H9 (cell line): Measurements from ENCODE around the gene TMOD3. TPM values are rescaled to one million over a fixed set of nuclear protein-coding genes. Genes with fewer than 3 reads are reported as not detected.

Experiments
- DNase-seq: peaks from one replicate; pipeline ENCODE4 v3.0.0-alpha.2; 2017
- H2AFZ ChIP-seq: one replicate; pipeline ENCODE4 v1.6.1; 2013; ENCODE audit warnings: mild to moderate bottlenecking, low read length, control low read depth, moderate library complexity
- H2AK5ac ChIP-seq: 2 replicates; pipeline ENCODE4 v1.6.1; 2013; ENCODE audit warnings: low read length, control low read depth, mixed read lengths; ENCODE audit not compliant: insufficient read length
- H2BK120ac ChIP-seq: one replicate; pipeline ENCODE4 v1.6.1; 2013; ENCODE audit warnings: low read depth, mild to moderate bottlenecking, low read length, control low read depth, inconsistent platforms; ENCODE audit not compliant: poor library complexity, severe bottlenecking
- H2BK12ac ChIP-seq: 2 replicates; pipeline ENCODE4 v1.6.1; 2013; ENCODE audit warnings: low read length, control low read depth, mixed read lengths, low read depth; ENCODE audit not compliant: insufficient read length
- H2BK15ac ChIP-seq: 2 replicates; pipeline ENCODE4 v1.6.1; 2013; ENCODE audit warnings: low read depth, low read length, control low read depth
- H2BK20ac ChIP-seq: one replicate; pipeline ENCODE4 v1.6.1; 2013; ENCODE audit warnings: low read depth, mild to moderate bottlenecking, low read length, control low read depth, inconsistent platforms; ENCODE audit not compliant: poor library complexity, severe bottlenecking
- H2BK5ac ChIP-seq: 2 replicates; pipeline ENCODE4 v1.6.1; 2013; ENCODE audit warnings: low read length, control low read depth, mixed read lengths; ENCODE audit not compliant: insufficient read length
- H3K14ac ChIP-seq: 2 replicates; pipeline ENCODE4 v1.6.1; 2013; ENCODE audit warnings: low read length, control low read depth; ENCODE audit not compliant: insufficient read depth
- H3K18ac ChIP-seq: 2 replicates; pipeline ENCODE4 v1.6.1; 2013; ENCODE audit warnings: low read depth, mild to moderate bottlenecking, mixed read lengths, low read length, control low read depth; ENCODE audit not compliant: insufficient read length
- H3K23ac ChIP-seq: 2 replicates; pipeline ENCODE4 v1.6.1; 2013; ENCODE audit warnings: low read length, control low read depth, mixed read lengths, low read depth; ENCODE audit not compliant: insufficient read length
- H3K23me2 ChIP-seq: 2 replicates; pipeline ENCODE4 v1.6.1; 2013; ENCODE audit warnings: low read depth, mild to moderate bottlenecking, mixed read lengths, low read length, control low read depth; ENCODE audit not compliant: insufficient read length, poor library complexity, severe bottlenecking
- H3K27ac ChIP-seq: 2 replicates; pipeline ENCODE4 v1.5.1; 2013; ENCODE audit warnings: low read length, control low read depth, mixed read lengths, low read depth; ENCODE audit not compliant: insufficient read length
- H3K27me3 ChIP-seq: 2 replicates; pipeline ENCODE4 v1.6.1; 2013; ENCODE audit warnings: low read length, control low read depth, inconsistent platforms; ENCODE audit not compliant: insufficient read depth
- H3K4ac ChIP-seq: 2 replicates; pipeline ENCODE4 v1.6.1; 2013; ENCODE audit warnings: low read depth, mild to moderate bottlenecking, control low read depth, inconsistent platforms, low read length, moderate library complexity
- H3K4me1 ChIP-seq: 2 replicates; pipeline ENCODE4 v1.6.1; 2013; ENCODE audit warnings: low read length, control low read depth, inconsistent platforms; ENCODE audit not compliant: insufficient read depth
- H3K4me2 ChIP-seq: 2 replicates; pipeline ENCODE4 v1.6.1; 2013; ENCODE audit warnings: low read length, control low read depth, mixed read lengths; ENCODE audit not compliant: insufficient read length, insufficient read depth
- H3K56ac ChIP-seq: 2 replicates; pipeline ENCODE4 v1.6.1; 2013; ENCODE audit warnings: low read depth, mild to moderate bottlenecking, mixed read lengths, low read length, control low read depth; ENCODE audit not compliant: insufficient read length
- H3K79me1 ChIP-seq: 2 replicates; pipeline ENCODE4 v1.6.1; 2013; ENCODE audit warnings: low read depth, mild to moderate bottlenecking, moderate library complexity, low read length, control low read depth, inconsistent platforms; ENCODE audit not compliant: insufficient read depth, poor library complexity, severe bottlenecking
- H3K79me2 ChIP-seq: 2 replicates; pipeline ENCODE4 v1.6.1; 2013; ENCODE audit warnings: low read length, control low read depth, inconsistent platforms; ENCODE audit not compliant: insufficient read depth
- H3K9ac ChIP-seq: 2 replicates; pipeline ENCODE4 v1.6.1; 2013; ENCODE audit warnings: low read length, control low read depth, mixed read lengths; ENCODE audit not compliant: insufficient read length; ENCODE audit errors: extremely low read depth
- H3K9me3 ChIP-seq: one replicate; pipeline ENCODE4 v1.6.1; 2013; ENCODE audit warnings: low read depth, low read length, inconsistent platforms; ENCODE audit not compliant: control insufficient read depth
- H3T11ph ChIP-seq: one replicate; pipeline ENCODE4 v1.6.1; 2013; ENCODE audit warnings: mild to moderate bottlenecking, low read length, control low read depth, inconsistent platforms
- H4K20me1 ChIP-seq: one replicate; pipeline ENCODE4 v1.6.1; 2013; ENCODE audit not compliant: control insufficient read depth, insufficient read length, insufficient read depth
- H4K5ac ChIP-seq: 2 replicates; pipeline ENCODE4 v1.6.1; 2013; ENCODE audit warnings: low read depth, mild to moderate bottlenecking, mixed read lengths, low read length, control low read depth; ENCODE audit not compliant: insufficient read length
- H4K8ac ChIP-seq: replicated peaks from 2 replicates; pipeline ENCODE4 v1.6.1; 2013; ENCODE audit warnings: low read length, control low read depth, mixed read lengths, low read depth; ENCODE audit not compliant: insufficient read length
- H4K91ac ChIP-seq: 2 replicates; pipeline ENCODE4 v1.6.1; 2013; ENCODE audit warnings: low read depth, mild to moderate bottlenecking, moderate library complexity, mixed read lengths, low read length, control low read depth; ENCODE audit not compliant: insufficient read length
- H3K27ac Mint-ChIP-seq, 3 experiments: 2 replicates in 2 of 3; 3 replicates in 1 of 3; pipeline ENCODE4 v1.8.0; 2020 to 2021; ENCODE audit warnings: mixed read lengths in 3 of 3, mild to moderate bottlenecking in 1 of 3, moderate library complexity in 1 of 3
- H3K27me3 Mint-ChIP-seq: 2 replicates; pipeline ENCODE4 v1.8.0; 2021; ENCODE audit warnings: low read depth, mild to moderate bottlenecking, moderate library complexity, mixed read lengths
- H3K36me3 Mint-ChIP-seq, 3 experiments: 2 replicates in 2 of 3; 3 replicates in 1 of 3; pipeline ENCODE4 v1.8.0; 2020 to 2021; ENCODE audit warnings: low read depth in 3 of 3, mixed read lengths in 3 of 3; ENCODE audit not compliant: insufficient read depth in 1 of 3
- H3K4me1 Mint-ChIP-seq, 2 experiments: 2 replicates each; pipeline ENCODE4 v1.8.0; 2020; ENCODE audit warnings: mixed read lengths in 2 of 2
- H3K4me3 Mint-ChIP-seq, 2 experiments: 2 replicates in 1 of 2; 3 replicates in 1 of 2; pipeline ENCODE4 v1.8.0; 2020 to 2021; ENCODE audit warnings: mild to moderate bottlenecking in 2 of 2, mixed read lengths in 2 of 2, moderate library complexity in 1 of 2
- H3K9me3 Mint-ChIP-seq, 2 experiments: 2 replicates in 1 of 2; 3 replicates in 1 of 2; pipeline ENCODE4 v1.8.0; 2020; ENCODE audit warnings: mild to moderate bottlenecking in 2 of 2, mixed read lengths in 2 of 2, moderate library complexity in 1 of 2
- CTCF ChIP-seq: fragments of 200-600 bp; sonication (generic); conservative IDR thresholded peaks from 3 replicates; pipeline ENCODE4 v1.8.0; 2021; ENCODE audit warnings: antibody characterized with exemption, mild to moderate bottlenecking
- WGBS: extraction: QIAGEN DNeasy Blood & Tissue Kit; methylation state at CpG from one replicate; pipeline ENCODE4 v1.1.7; 2013; ENCODE audit warnings: missing lambda C conversion rate, low lambda C conversion rate, mixed read lengths; ENCODE audit not compliant: insufficient read length; ENCODE audit errors: extremely low coverage; 5-methylcytosine and 5-hydroxymethylcytosine counted together
- total RNA-seq: library from RNA; stranded (reverse); gene quantifications from 2 replicates; pipeline ENCODE4 v1.2.1, GENCODE V29; 2021

Gene TMOD3
- total RNA-seq, 1 experiment from 2014 or later: 24.7 TPM

DNA sequence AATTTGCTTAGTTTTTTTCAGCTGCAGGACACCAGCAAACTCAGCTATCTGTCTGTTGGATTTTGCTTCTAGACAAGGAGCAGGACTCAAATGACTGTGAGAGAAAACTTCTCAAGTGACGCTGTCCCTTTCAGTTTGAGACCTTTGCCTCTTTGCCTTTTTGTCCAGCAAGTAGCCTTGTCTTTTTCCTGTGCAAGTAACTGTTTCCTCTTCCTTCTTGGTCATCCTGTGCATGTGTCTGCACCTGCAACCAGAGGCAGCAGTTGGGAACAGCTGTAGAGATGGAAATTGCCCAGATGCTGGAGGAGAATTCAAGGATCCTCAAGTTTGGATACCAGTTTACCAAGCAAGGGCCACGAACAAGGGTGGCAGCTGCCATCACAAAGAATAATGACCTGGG lies 23.3 kb upstream of the TMOD3 start:
- H4K20me1 ChIP-seq: no peaks in the 10 kb centered on the region
- no peak overlapping the region for H2BK5ac ChIP-seq
- H3K4me2 ChIP-seq: no peak overlapping the region
- H3K23ac ChIP-seq: no peak overlapping the region
- H3K9me3 ChIP-seq: no peaks in the 10 kb centered on the region
- no peaks in the 10 kb centered on the region for H3K79me2 ChIP-seq
- no peak overlapping the region for H4K5ac ChIP-seq
- H2BK120ac ChIP-seq: no peak overlapping the region
- H2BK20ac ChIP-seq: no peak overlapping the region
- H3K9me3 Mint-ChIP-seq: no peaks in the 10 kb centered on the region
- H3K56ac ChIP-seq: no peak overlapping the region
- no peak overlapping the region for H2BK12ac ChIP-seq
- H3K27me3 Mint-ChIP-seq: no peaks in the 10 kb centered on the region; the same call in 1 of the 2 replicates
- H3T11ph ChIP-seq: no peak overlapping the region
- H2AFZ ChIP-seq: no peak overlapping the region
- TF ChIP-seq CTCF: no peak
- H3K14ac ChIP-seq: no peak overlapping the region
- H2BK15ac ChIP-seq: no peak overlapping the region
- no peak overlapping the region for H3K4me3 Mint-ChIP-seq
- H3K27ac Mint-ChIP-seq: no peak overlapping the region
- no peak overlapping the region for H3K18ac ChIP-seq
- H4K8ac ChIP-seq: no peak overlapping the region
- no peak overlapping the region for H3K4ac ChIP-seq
- H3K4me1 Mint-ChIP-seq: no peaks in the 10 kb centered on the region; a peak in 1 of 4 replicates
- H3K36me3 Mint-ChIP-seq: no peaks in the 10 kb centered on the region
- no peaks in the 10 kb centered on the region for H3K27me3 ChIP-seq
- no peak overlapping the region for H3K27ac ChIP-seq
- H4K91ac ChIP-seq: no peak overlapping the region
- no peak overlapping the region for H2AK5ac ChIP-seq
- H3K79me1 ChIP-seq: no peaks in the 10 kb centered on the region
- H3K4me1 ChIP-seq: no peaks in the 10 kb centered on the region
- H3K23me2 ChIP-seq: no peaks in the 10 kb centered on the region
- no peak overlapping the region for H3K9ac ChIP-seq
- no peak for DNase-seq
- WGBS: no CpG with 5 or more reads among the region's 2 CpGs
